H1 (cell line): Measurements from ENCODE around the gene BTN2A1. TPM values are rescaled to one million over a fixed set of nuclear protein-coding genes. Genes with fewer than 3 reads are reported as not detected.

Experiments
- CTCF ChIA-PET: fragments of 300-600 bp; sonication (Branson Sonifier 250); formaldehyde crosslinking; loops from one replicate; lab custom pipeline; 2021; ENCODE audit not compliant: partially characterized antibody; lab: Charles Lee
- POLR2A ChIA-PET: fragments of 300-600 bp; sonication (Branson Sonifier 250); formaldehyde crosslinking; loops from one replicate; lab custom pipeline; 2021; ENCODE audit warnings: inconsistent platforms; ENCODE audit not compliant: partially characterized antibody; lab: Charles Lee
- DNase-seq, 2 experiments: peaks; one replicate each; pipeline versions ENCODE4 v3.0.0 to v3.0.0-alpha.2; 2010 to 2022; ENCODE audit warnings: low spot score in 2 of 2, low read depth in 1 of 2, mixed read lengths in 1 of 2
- FAIRE-seq: peaks from 2 replicates; lab custom pipeline; 2011; peaks lifted over from hg19 to GRCh38; lab: Jason Lieb, UNC
- H2AFZ ChIP-seq: 2 replicates; pipeline ENCODE4 v1.8.1; 2012; ENCODE audit warnings: low read length, inconsistent platforms
- H2AK5ac ChIP-seq: 2 replicates; pipeline ENCODE4 v1.6.1; 2013; ENCODE audit warnings: low read depth, low read length
- H2BK120ac ChIP-seq: replicated peaks from 2 replicates; pipeline ENCODE3; 2013; ENCODE audit warnings: low read depth, low read length, inconsistent platforms
- H2BK12ac ChIP-seq: 2 replicates; pipeline ENCODE4 v1.6.1; 2013; ENCODE audit warnings: low read depth, low read length
- H2BK15ac ChIP-seq: 2 replicates; pipeline ENCODE4 v1.6.1; 2013; ENCODE audit warnings: low read length
- H2BK20ac ChIP-seq: 2 replicates; pipeline ENCODE4 v1.6.1; 2013; ENCODE audit warnings: low read length
- H2BK5ac ChIP-seq: 2 replicates; pipeline ENCODE4 v1.6.1; 2013; ENCODE audit warnings: low read depth, low read length
- H3K14ac ChIP-seq: 2 replicates; pipeline ENCODE4 v1.6.1; 2013; ENCODE audit warnings: inconsistent platforms; ENCODE audit not compliant: insufficient read length
- H3K18ac ChIP-seq: 2 replicates; pipeline ENCODE4 v1.6.1; 2013; ENCODE audit warnings: low read length; ENCODE audit errors: extremely low read depth
- H3K23ac ChIP-seq: 2 replicates; pipeline ENCODE4 v1.6.1; 2013; ENCODE audit warnings: inconsistent platforms; ENCODE audit not compliant: insufficient read length
- H3K23me2 ChIP-seq: 2 replicates; pipeline ENCODE4 v1.6.1; 2013; ENCODE audit warnings: low read depth, low read length
- H3K27ac ChIP-seq: 2 replicates; pipeline ENCODE4 v1.6.1; 2011; ENCODE audit warnings: low read depth, low read length, inconsistent platforms
- H3K27me3 ChIP-seq, 4 experiments: replicated peaks in 1 of 4; 1 replicate in 1 of 4; 2 replicates in 3 of 4; pipeline versions ENCODE4 v1.6.1 to v1.8.1; 2011 to 2013; ENCODE audit warnings: low read length in 3 of 4, mild to moderate bottlenecking in 3 of 4, inconsistent platforms in 2 of 4, mixed read lengths in 2 of 4, moderate library complexity in 1 of 4; ENCODE audit not compliant: control insufficient read depth in 3 of 4, insufficient read depth in 3 of 4; ENCODE audit errors: extremely low read depth in 1 of 4
- H3K36me3 ChIP-seq, 4 experiments: 2 replicates each; pipeline versions ENCODE4 v1.6.1 to v1.8.1; 2011 to 2013; ENCODE audit warnings: mild to moderate bottlenecking in 4 of 4, low read length in 3 of 4, moderate library complexity in 2 of 4, control low read depth in 1 of 4, inconsistent platforms in 1 of 4; ENCODE audit not compliant: insufficient read depth in 4 of 4, control insufficient read depth in 2 of 4
- H3K4ac ChIP-seq: replicated peaks from 2 replicates; pipeline ENCODE3; 2013; ENCODE audit warnings: low read length, low read depth, mixed read lengths, inconsistent platforms; ENCODE audit not compliant: insufficient read length
- H3K4me1 ChIP-seq, 4 experiments: replicated peaks in 1 of 4; 1 replicate in 1 of 4; 2 replicates in 3 of 4; pipeline versions ENCODE4 v1.6.1 to v1.8.1; 2011 to 2013; ENCODE audit warnings: low read length in 3 of 4, inconsistent platforms in 2 of 4, mixed read lengths in 1 of 4; ENCODE audit not compliant: insufficient read depth in 4 of 4, control insufficient read depth in 3 of 4
- H3K4me2 ChIP-seq, 2 experiments: 2 replicates each; pipeline versions ENCODE4 v1.6.1 to v1.8.1; 2011 to 2013; ENCODE audit warnings: low read depth in 2 of 2, low read length in 2 of 2, control low read depth in 1 of 2, inconsistent platforms in 1 of 2, mild to moderate bottlenecking in 1 of 2; ENCODE audit not compliant: insufficient read depth in 1 of 2
- H3K4me3 ChIP-seq, 4 experiments: fragments of 200-600, 300-600 bp in 1 of 4; sonication (generic), shearing (Covaris generic), sonication (Bioruptor Twin) in 1 of 4; 2 replicates each; pipeline versions ENCODE4 v1.5.1 to v1.8.1; 2011 to 2016; ENCODE audit warnings: low read length in 4 of 4, low read depth in 3 of 4, control low read depth in 2 of 4, inconsistent platforms in 2 of 4, mild to moderate bottlenecking in 2 of 4, mixed read lengths in 1 of 4, moderate library complexity in 1 of 4; ENCODE audit not compliant: insufficient read depth in 2 of 4; ENCODE audit errors: extremely low read depth in 1 of 4
- H3K56ac ChIP-seq: replicated peaks from 2 replicates; pipeline ENCODE3; 2013; ENCODE audit warnings: low read depth, mild to moderate bottlenecking, mixed read lengths, low read length, inconsistent platforms; ENCODE audit not compliant: insufficient read length
- H3K79me1 ChIP-seq: 2 replicates; pipeline ENCODE4 v1.6.1; 2013; ENCODE audit warnings: low read depth, low read length, control low read depth
- H3K79me2 ChIP-seq, 2 experiments: 2 replicates each; pipeline versions ENCODE4 v1.6.1 to v1.8.1; 2012 to 2013; ENCODE audit warnings: low read length in 2 of 2, mild to moderate bottlenecking in 2 of 2, inconsistent platforms in 1 of 2; ENCODE audit not compliant: insufficient read depth in 2 of 2, control insufficient read depth in 1 of 2
- H3K9ac ChIP-seq, 4 experiments: replicated peaks in 1 of 4; 1 replicate in 1 of 4; 2 replicates in 3 of 4; pipeline versions ENCODE4 v1.6.1 to v1.8.1; 2011 to 2013; ENCODE audit warnings: low read depth in 3 of 4, low read length in 3 of 4, control low read depth in 2 of 4, mild to moderate bottlenecking in 2 of 4, moderate library complexity in 2 of 4, inconsistent platforms in 1 of 4; ENCODE audit errors: extremely low read depth in 1 of 4
- H3K9me3 ChIP-seq, 2 experiments: 2 replicates each; pipeline versions ENCODE4 v1.6.1 to v1.8.1; 2012 to 2013; ENCODE audit warnings: mild to moderate bottlenecking in 2 of 2, moderate library complexity in 2 of 2, control low read depth in 1 of 2, inconsistent platforms in 1 of 2, low read depth in 1 of 2, low read length in 1 of 2, mixed read lengths in 1 of 2; ENCODE audit not compliant: insufficient read depth in 2 of 2
- H4K20me1 ChIP-seq, 2 experiments: replicated peaks in 1 of 2; 2 replicates each; pipeline versions ENCODE3 to v1.8.1; 2011 to 2013; ENCODE audit warnings: inconsistent platforms in 2 of 2, low read length in 2 of 2, mild to moderate bottlenecking in 1 of 2; ENCODE audit not compliant: insufficient read depth in 2 of 2, control insufficient read depth in 1 of 2
- H4K5ac ChIP-seq: 2 replicates; pipeline ENCODE4 v1.6.1; 2013; ENCODE audit warnings: low read length, low read depth, mixed read lengths, inconsistent platforms; ENCODE audit not compliant: insufficient read length
- H4K8ac ChIP-seq: 2 replicates; pipeline ENCODE4 v1.8.0; 2013; ENCODE audit warnings: mild to moderate bottlenecking, moderate library complexity, low read length, inconsistent platforms; ENCODE audit not compliant: insufficient read depth; ENCODE audit errors: extremely low read depth
- H4K91ac ChIP-seq: replicated peaks from 2 replicates; pipeline ENCODE3; 2013; ENCODE audit warnings: low read length, mixed read lengths, inconsistent platforms; ENCODE audit not compliant: insufficient read length
- BACH1 ChIP-seq: IDR thresholded peaks from 2 replicates; pipeline ENCODE4 v1.6.1; 2012; ENCODE audit warnings: low read length, improper control_type of control experiment
- SIRT6 ChIP-seq: IDR thresholded peaks from one replicate; pipeline ENCODE4 v1.7.1; 2012; ENCODE audit warnings: low read length, inconsistent platforms
- WGBS, 2 experiments: shearing (Covaris generic) in 1 of 2; methylation state at CpG; one replicate each; pipeline versions ENCODE4 v1.1.6 to v1.1.7; 2013 to 2015; ENCODE audit warnings: low lambda C conversion rate in 2 of 2, mixed read lengths in 2 of 2, inconsistent platforms in 1 of 2, low coverage in 1 of 2, missing lambda C conversion rate in 1 of 2; ENCODE audit not compliant: insufficient replicate concordance in 2 of 2, insufficient coverage in 1 of 2, insufficient read length in 1 of 2; ENCODE audit errors: extremely low coverage in 1 of 2, missing lambda C conversion rate in 1 of 2; 5-methylcytosine and 5-hydroxymethylcytosine counted together
- polyA plus RNA-seq, 7 experiments: library from polyadenylated mRNA; depleted of rRNA in 3 of 7; stranded (reverse) in 5 of 7; unstranded in 2 of 7; fragments of >200 nt in 5 of 7; fragments of 200-250 nt in 2 of 7; gene quantifications; 1 replicate in 5 of 7; 2 replicates in 1 of 7; 4 replicates in 1 of 7; pipeline versions ENCODE4 v1.2.1 to v1.2.3, GENCODE V29; 2011 to 2013; ENCODE audit warnings: missing spikeins in 2 of 7, mixed read lengths in 2 of 7
- total RNA-seq: library from RNA; stranded (reverse); fragmentation: NEBNext Ultra II Directional; extraction: Animal tissue kit (Norgen Biotek cat#: 25700); gene quantifications from 2 replicates; pipeline ENCODE4 v1.2.1, GENCODE V29; 2021

The BTN2A1 gene
- total and polyA plus RNA-seq, 2 of the 8 experiments (the other 6 are each of a cell fraction or from before 2014, with no cell fraction given) = 8.7 to 11.0 TPM

- ChIA-PET CTCF (no interaction called here), POLR2A (no interaction called here)
- H3K79me2 ChIP-seq = no peaks in the 10 kb centered on the region
- H3K27me3 ChIP-seq = no peaks in the 10 kb centered on the region
- H2AK5ac ChIP-seq = no peak overlapping the region
- H2BK12ac ChIP-seq = no peak overlapping the region
- no peak overlapping the region for H3K14ac ChIP-seq
- no peak overlapping the region for H4K91ac ChIP-seq
- H3K9ac ChIP-seq = no peak overlapping the region
- no peak overlapping the region for H3K23ac ChIP-seq
- H2BK5ac ChIP-seq = no peak overlapping the region
- FAIRE-seq (no peak), DNase-seq (no peak)
- H3K4ac ChIP-seq = no peak overlapping the region
- no peak overlapping the region for H2AFZ ChIP-seq
- H3K56ac ChIP-seq = no peak overlapping the region
- no peak overlapping the region for H4K8ac ChIP-seq
- WGBS, 2 experiments = 90% methylated on average over 5 of the region's 5 CpGs; no CpG with 5 or more reads in 1 of the 2 experiments
- H2BK20ac ChIP-seq = no peak overlapping the region
- peaks cover 9 to 12% of the 10 kb centered on the region in 2 experiments; a peak in 3 of 4 replicates for H3K9me3 ChIP-seq
- no peaks in the 10 kb centered on the region for H3K79me1 ChIP-seq
- peaks cover 0 to 24% (median 6%) of the 10 kb centered on the region in 4 experiments; a peak in 5 of 8 replicates for H3K36me3 ChIP-seq
- no peak overlapping the region for H3K27ac ChIP-seq
- no peak overlapping the region for H2BK15ac ChIP-seq
- no peaks in the 10 kb centered on the region for H4K20me1 ChIP-seq
- no peak overlapping the region for H3K4me2 ChIP-seq
- no peaks in the 10 kb centered on the region for H3K23me2 ChIP-seq
- no peak overlapping the region for H4K5ac ChIP-seq
- no peak overlapping the region for H3K18ac ChIP-seq
- TF ChIP-seq BACH1 = no peak
- no peak for TF ChIP-seq SIRT6
- H2BK120ac ChIP-seq = no peak overlapping the region
- H3K4me1 ChIP-seq = no peaks in the 10 kb centered on the region
- no peak overlapping the region for H3K4me3 ChIP-seq
These were observed 25.0 kb upstream of the BTN2A1 start for GRCh38 chr6:26432627-26433201.
